CD4-positive, alpha-beta T cell treated with Interleukin-21 for 1 hour (primary cell): Measurements from ENCODE around the gene CLCNKA.
"Not testable (repeated sequence)": the region's sequence is repeated elsewhere in the genome, so short reads cannot be mapped to it uniquely, and the experiment has no call there.

Experiments used
- DNase-seq: peaks from one replicate; pipeline ENCODE4 v3.0.0-alpha.2; 2020

The CLCNKA gene

DNA sequence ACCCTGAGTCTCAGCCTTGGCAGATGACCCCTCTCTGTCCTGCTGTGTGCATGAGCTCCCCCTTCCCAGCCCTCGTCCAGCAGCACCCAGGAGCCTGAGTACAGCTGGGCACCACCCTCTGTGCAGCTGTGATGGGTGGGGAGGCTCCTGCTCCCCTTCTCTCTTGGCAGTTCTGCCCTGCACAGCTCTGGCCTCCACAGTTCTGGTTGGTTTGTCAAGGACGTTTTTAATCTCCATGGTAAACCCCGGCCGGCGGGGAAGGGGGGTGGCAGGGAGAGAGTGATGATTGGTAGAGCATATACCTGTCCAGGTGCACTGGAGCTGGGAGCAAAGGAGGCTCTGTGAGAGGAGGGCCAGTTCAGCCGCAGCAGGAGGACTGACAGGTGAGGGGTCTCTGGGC lies at the start of gene CLCNKA:
Gene CLCNKA, plus strand, starts transcription at position 356 of the 400 bp plus-strand sequence. CDS start 584 bp downstream, outside the sequence.
- no peak for DNase-seq

DNA sequence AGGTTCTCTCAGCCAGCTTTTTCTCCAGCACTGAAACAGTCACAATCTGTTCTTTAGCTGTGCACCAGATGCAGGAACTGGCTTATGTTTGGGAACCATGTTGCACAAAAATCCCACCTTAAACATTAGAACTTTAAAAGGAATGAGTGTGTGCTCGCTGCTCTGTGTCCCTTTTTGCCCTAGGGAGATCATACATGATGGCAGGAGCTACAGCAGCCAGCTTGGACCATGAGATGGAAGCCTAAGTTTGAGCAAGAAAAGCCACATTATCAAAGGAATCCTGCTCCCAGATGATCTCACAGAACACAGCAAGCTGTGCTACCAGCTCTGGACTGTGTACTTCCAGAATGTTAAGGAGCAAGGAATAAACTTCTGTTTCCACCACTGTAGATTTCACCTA lies 49.4 kb upstream of the CLCNKA start:
- no peak for DNase-seq

DNA sequence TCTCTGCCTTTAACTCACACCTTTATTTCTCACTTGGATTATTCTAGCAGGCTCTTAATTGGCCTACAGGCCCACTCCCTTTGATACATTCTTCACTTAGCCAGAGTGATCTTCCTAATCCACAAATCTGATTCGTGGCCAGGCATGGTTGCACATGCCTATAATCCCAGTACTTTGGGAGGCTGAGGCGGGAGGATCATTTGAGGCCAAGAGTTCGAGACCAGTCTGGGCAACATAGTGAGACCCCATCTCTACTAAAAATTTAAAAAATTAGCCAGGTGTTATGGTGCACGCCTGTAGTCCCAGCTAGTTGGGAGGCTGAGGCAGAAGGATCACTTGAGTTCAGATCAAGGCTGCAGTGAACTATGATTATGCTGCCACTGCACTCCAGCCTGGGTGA lies 48.1 kb upstream of the CLCNKA start:
- no peak for DNase-seq

DNA sequence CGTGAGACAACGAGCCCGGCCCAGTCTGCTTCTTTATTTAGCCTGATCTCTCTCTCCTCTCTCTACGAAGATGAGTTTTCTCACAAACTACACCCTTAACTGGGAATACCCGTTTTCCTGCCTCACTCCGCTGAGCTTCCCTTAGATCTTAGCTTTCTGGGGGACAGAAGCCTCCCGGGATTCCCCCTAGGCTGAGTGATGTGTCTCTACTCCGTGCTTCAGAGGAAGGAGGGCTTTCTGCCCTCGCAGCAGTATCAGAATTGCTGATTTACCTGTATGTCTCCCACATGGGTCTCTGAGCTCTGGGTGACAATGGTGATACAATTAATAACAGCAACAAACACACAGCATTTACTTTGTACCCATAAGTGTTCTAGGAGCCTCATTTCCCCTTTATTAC lies 47.0 kb upstream of the CLCNKA start:
- DNase-seq: no peak

DNA sequence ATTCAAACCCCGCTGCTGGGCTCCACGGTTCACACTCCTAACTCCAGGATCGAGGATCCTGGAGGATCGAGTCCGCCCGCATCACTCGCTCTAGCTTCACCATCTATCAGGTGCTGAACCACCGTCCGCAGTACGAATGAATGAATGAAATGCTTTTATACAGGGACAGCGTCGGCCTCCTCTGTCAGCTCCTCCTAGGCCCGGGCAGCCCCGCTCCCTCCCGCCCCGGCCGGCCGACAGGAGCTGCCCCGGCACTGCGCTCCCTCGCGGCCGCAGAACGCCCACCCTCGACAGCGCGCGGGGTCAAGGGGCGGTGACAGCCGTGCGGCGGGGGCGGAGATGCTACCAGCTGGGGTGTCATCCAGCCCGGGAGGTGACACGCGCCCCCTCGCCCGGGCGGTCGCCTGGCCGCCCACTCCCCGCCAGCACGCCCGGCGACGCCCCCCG lies 46.5 kb upstream of the CLCNKA start:
- DNase-seq: peak; percentile 78

DNA sequence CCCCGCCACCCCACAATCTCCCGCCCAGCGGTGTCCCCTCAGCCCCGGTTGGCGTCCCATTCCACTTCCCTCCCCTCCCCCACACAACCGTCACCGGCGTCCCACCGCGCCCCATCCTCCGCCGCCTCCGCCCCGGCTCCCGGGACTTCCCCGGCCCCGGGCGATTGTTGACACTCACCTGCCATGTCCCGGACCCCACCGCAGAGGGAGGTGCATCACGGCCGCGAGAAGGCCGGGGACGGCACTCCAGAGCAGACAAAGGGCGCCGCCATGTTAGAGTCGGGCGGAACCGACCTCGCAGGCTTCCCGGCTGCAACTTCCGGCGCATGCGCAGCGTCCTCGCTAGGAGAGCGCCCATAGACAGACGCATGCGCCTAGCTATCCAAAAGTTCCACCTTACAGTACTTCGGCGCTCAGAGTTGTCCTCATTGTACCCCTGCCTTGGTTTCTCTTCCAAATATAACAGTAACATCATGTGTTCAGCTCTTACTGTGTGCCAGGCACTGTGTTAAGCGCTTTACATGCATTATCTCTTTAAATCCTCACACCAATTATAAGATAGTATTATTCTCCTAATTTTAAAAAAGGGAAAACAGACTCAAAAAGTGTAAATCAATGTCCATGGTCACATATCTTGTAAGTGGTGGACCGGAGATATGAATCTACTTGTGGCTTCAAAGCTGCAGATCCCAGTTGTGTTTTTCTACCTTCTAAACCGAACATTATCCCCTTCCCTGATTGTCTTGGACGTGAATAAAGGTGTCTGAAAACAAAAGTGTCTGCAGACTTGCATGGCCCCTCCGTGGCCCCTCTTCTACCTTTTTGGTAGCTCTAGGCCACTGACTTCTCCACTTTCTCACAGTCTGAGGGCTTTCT lies 45.8 kb upstream of the CLCNKA start, which contains the start of gene ZBTB17:
Gene ZBTB17, minus strand, starts transcription at position 297 of the 876 bp plus-strand sequence. CDS start 27,606 bp downstream, outside the sequence.
- DNase-seq: peak; percentile 96

DNA sequence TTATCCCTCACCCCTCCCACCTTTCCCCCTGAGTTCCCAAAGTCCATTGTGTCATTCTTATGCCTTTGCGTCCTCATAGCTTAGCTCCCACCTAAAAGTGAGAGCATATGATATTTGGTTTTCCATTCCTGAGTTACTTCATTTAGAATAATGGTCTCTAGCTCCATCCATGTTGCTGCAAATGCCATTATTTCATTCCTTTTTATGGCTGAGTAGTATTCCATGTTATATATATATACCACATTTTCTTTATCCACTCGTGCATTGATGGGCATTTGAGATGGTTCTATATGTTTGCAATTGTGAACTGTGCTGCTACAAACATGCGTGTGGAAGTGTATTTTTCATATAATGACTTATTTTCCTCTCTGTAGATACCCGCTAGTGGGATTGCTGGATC lies 43.9 kb upstream of the CLCNKA start:
- not testable (repeated sequence) for DNase-seq

DNA sequence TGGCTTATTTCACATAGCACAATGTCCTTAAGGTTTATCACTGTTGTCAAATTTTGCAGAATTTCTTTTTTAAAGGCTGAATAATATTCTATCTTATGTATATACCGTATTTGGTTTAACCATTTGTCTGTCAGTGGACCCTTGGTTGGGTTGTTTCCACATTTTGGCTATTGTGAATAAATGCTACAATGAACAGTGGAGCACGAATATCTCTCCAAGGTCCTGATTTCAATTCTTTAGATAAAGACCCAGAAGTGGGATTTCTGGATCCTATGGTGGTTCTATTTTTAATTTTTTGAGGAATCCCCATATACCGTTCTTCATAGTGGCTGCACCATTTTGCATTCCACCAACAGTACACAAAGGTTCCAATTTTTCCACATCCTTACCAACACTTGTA lies 40.2 kb upstream of the CLCNKA start:
- no peak for DNase-seq

DNA sequence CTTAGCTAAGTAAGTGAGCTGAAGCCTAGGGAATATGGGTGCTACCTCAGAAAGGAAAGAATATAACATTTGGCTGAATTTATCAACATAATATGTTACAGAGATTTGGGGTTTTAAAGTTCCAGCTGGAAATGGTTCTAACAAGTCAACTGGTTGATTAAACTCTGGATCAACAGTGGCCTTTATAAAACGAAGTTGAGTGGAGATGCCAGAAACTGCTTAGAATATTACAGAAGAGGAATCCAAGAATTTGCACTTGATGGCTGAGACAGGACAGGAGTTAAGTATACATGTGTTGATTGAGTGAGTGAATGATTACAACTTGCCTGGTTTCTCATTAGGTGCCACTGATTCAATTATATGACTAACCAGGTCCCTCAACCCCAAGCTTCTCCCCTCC lies 38.6 kb upstream of the CLCNKA start:
- no peak for DNase-seq

DNA sequence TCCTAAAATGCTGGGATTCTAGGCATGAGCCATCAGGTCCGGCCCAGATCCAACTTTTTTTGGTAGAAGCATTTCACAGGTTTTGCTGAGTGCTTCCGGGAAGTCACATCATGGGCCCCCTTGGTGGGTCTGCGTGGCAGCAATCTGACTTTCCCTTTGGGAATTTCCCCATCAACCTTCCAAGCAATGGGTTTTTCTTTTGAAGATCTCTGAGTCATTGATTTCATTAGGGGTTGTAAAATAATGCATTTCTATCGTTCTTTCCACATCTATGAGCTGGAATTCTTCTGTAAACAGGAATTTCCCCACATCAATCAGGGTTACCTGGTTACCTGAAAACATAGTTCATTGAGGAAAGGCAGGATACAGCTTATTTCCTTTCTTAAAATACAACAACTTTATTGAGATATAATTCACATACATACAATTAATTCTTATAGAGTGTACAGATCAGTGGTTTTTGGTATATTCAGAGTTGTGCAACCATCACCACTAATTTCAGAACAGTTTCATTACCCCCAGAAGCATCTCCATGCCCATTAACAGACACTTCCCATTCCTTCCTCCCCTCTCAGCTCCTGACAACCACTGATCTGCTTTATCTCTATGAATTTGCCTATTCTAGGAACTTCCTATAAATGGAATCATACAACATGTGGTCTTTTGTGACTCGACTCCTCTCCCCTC lies 36.1 kb upstream of the CLCNKA start:
- no peak for DNase-seq

DNA sequence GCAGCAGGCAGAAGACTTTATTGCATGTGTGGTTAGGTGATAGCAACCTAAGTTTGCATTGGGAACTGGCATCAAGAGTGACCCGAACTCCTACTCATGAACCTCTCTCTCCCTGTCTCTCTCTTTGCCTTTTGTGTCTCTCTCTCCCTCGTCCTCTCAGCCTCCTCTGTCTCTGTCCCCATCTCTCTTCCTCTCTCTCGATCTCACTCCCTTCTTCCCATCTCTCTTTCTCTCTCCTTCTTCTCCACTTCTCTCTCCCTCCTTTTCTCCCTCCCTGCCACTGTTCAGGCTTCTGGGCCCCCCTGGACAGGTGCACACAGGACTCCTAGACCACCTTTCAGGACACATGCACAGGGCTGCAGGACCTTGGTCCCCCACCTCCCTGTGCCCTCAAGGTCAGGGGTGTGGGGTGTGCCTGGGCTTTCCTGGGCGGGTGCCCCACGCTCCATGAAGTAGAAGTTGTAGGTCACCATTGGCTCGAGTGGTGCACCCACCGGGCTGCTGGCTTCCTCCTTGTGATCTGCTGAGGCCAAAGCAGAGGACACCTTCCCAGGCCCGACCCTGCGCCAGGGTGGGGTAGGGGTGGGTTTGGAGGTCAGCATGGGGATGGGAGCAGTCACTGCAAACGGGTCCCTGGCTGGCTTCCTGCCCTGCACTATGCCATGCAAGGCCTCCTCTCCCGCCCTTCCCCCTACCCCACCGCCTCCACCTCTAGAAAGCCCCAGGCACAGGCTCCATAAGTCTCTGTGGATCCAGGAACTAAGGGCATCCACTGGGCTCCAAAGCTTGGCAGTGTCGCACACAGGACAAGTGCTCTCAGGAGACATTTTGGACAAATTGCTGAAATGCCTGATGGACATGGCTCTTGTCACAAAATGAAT lies 32.7 kb upstream of the CLCNKA start:
- no peak for DNase-seq

DNA sequence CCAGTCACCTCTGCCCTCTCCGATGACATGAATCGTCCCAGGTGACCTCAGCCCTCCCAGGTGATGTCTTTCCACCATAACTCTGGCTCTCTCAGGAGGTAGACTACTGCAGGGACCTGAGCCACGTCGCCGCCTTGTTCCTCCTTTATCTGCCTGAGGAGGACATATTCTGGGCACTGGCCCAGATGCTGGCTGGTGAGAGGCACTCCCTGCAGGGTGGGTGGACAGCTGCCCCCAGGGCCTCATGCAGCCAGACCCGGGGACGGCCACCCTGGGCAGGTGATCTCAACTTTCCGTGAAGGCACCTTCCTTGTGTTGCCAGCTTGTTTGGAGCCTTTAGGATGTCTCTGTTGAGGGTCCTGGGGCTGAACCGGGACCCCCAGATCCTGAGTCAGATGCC lies 32.1 kb upstream of the CLCNKA start:
- DNase-seq: no peak

DNA sequence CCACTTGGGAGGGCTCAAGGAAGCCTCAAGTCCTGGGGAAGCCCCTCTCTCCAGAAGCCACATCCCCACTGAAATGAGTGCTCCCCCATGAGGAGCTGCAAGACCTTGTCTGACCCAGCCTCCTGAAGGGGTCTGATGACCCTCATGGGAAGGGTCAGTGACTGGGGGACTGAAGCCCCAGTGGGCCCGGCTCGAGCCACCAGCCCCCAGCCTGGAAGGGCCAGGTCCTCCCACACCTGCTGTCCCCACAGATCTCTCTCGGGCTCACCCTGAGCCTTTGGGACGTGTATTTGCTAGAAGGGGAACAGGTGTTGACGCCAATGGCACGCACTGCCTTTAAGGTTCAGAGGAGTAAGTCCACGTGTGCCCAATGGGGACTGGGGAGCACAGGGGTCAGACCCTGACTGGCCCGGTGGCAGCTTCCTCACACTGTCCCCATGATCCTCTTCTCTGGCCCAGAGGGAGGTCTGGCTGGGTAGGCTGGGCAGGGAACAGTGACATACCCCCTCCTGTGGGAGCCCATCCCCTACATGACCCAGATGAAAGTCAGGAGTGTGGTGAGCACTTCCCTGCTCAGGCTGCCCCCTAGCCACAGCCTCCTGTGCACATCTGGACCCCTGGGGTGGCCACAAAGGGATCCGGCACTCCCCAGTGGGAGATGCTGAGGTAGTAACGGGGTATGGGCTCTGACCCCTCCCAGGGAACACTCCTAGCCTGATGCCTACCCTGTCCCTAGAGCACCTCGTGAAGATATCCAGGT lies 30.2 kb upstream of the CLCNKA start:
- DNase-seq: no peak

DNA sequence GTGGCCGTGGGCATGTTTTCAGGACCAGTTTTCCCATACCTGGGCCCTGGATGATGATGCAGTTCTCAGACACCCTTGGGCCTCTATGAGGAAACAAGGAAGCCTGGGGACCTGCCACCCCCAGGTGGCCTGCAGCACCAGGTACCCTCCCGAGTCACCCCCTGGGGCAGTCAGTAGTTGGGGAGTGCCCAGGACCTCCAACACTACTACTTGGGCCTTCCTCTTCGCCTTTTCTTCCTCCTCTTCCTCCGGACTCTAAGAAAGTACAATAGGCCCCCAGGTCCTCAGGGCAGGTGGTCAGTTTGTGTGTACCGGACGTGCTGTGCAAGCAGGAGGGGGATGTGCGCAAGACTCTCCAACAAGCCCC lies 29.7 kb upstream of the CLCNKA start:
- no peak for DNase-seq

DNA sequence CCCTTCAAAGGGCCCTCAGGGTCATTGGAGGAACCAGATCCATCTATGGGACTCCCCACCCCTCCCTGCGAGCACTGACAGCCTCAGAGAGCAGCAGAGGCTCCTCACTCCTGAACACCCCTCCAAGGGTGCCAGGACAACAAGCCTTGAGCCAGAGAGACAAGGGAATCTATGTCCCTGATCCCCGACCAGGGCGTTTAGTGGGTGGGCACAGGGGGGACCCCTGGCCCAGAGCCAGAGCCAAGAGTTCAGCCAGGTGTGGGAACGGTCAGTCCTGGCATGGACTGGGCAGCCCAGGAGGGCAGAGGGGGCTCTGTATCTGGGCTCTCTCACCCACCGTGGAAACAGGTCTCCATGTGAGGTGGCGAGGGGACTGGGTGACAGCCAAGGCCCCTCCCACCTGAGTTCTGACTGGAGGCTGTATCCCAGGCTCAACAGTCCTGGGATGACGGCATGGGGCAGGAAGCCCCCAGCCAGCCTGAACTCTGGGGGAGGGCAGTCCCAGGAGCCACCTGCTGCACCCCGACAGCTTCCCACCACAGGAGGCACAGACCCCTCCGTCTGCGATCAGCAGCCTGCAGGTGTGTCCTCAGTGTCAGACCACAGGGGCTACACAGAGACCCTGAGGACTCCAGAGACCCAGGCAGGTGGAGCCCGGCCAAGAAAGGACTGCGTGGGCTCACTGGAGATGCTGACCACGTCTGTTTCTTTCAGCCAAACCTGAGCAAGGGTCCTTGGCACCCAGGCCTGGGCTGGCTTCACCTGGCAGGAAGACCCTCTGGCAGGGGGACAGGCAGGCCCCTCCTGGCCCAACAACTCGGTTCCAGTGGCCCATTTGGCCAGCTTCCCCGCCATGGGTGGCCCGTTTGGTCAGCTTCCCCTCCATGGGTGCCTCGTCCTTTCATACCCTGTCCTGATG lies 29.0 kb upstream of the CLCNKA start:
- no peak for DNase-seq

DNA sequence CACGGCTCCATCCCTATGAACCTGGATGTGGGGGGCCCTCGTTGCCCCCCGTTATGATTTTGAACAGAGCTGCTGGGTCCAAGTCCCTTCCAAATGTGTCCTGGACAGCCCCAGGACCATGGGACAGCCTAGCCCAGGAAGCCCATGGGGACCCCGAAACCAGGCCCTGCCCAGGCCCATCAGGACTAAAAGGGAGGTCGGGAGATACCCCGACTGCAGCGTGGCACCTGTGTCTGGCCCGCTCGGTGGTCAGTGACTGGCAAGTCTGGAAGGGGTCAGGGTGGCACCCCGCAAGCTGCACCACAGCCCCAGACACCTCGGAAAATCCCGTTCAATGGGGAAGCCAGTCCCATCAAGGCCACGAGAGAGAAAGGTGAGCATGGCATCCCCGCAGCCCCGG lies 28.2 kb upstream of the CLCNKA start:
- DNase-seq: no peak

DNA sequence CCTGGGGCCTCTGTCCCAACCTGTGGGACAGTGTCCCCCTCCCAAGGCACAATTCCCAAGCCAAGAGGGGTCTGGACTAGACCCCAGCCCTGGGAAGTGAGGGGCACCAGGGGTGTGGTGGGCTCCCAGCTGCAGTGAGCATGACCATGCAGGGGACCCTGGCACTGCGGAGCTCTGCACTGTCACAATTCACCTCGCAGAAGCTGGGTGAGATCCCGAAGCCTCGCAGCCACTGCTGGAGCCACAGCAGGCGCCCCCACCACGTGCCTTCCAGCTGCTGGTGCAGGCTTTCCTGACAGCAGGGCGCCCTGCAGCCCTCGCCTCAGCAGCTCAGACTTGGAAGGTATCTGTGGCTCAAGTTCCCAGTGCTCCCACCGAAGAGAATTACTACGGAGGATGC lies 27.8 kb upstream of the CLCNKA start:
- DNase-seq: no peak

DNA sequence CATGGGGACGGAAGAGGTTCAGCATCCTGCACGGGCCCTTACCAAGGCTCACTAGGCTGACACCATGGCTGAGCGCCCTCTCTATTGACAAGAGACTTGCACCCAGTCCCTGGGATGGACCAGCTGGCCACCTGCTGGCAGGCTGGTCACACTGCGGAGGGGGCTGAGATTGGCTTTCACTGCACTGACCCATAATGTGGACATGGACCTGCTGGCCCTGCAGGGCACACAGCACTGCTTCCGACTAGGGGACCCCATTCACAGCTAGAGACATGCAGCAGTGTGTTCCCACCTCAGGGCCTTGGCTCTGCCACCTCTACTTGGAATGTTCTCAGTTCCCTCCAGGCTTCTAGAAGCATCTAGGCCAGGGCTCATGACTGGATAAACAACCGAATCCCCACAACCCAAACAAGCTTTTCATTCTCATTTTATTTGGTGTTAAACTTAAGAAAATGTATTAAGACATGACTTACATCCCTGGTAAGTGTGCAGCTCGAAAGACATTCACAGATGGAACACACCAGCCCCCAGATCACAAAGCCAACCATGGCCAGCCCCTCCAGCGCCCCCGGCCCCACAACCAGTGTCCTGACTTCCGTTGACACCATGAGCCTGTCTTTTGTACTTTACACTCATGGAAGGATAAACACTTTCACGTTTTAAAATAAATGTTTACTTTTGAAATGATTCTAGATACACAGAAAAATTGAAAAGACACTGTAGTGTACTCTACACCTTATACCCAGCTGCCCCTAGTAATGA lies 27.1 kb upstream of the CLCNKA start:
- DNase-seq: peak; percentile 45

DNA sequence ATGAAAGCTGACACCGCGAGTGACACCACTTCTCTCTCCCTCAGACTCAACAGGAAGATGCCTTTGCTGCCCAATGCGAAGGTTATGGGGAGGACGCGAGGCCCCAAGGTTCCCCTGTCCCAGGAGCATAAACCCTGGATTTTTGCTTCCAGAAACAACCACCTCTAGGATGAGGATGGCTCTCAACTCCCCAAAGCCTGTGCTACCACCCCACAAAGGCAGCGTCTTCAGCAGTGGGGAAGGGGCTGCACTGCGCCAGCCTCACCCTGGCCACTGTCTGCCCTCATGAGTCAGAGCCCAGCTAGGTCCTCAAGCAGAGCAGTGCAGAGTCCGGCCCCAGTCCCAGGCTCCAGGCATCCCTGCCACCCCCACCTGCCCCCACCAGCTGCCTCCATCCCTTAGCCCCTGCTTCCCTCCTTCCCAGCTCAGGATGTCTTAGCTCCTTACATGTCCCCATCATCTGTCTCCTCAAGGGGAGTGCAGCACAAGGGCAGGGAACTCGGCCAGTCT lies 24.7 kb upstream of the CLCNKA start:
- DNase-seq: no peak

DNA sequence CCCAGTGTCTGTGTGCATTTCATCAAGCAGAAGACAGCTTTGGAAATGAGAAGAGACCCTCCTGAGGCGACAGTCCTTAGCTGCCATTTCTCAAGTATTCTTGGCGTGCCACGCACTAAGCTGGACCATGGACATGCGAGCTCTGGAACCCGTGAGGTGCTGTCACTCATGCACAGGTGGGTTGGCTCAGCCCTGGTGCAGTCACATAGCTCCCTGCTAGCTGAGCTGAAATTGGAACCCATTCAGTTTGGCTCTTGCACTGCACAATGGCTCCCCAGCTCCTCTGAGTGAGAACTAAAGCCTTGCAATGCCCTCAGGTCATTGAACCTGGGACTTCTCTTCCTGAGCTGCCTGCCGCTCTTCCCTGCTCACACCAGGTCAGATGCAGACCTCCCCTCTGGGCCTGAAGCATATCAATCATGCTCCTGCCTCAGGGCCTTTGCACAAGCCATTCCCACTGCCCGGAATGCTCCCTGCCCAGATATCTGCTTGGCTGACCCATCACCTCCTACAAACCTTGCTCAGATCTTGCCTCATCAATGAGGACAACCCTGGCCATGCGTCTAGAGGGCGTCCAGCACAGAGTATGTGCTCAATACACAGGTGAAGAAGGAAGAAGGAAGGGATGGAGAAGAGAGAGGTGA lies 24.1 kb upstream of the CLCNKA start:
- DNase-seq: no peak
